Astrocyte of the spinal cord (primary cell): ENCODE measurements around the gene AIF1.
A peak's percentile ranks its signal among the peaks of the same experiment; 100 is the strongest.

Experiments used
- DNase-seq: peaks from one replicate; pipeline ENCODE4 v3.0.0; 2011; ENCODE audit warnings: low read depth, low spot score
- H3K4me3 ChIP-seq: 2 replicates; pipeline ENCODE4 v1.5.1; 2011; ENCODE audit warnings: low read depth, mild to moderate bottlenecking, low read length, moderate library complexity
- CTCF ChIP-seq: IDR thresholded peaks from 2 replicates; pipeline ENCODE4 v1.5.1; 2012; ENCODE audit warnings: low read depth, mild to moderate bottlenecking, low read length, inconsistent platforms
- in situ Hi-C: cut with HindIII; loops from 2 replicates; pipeline ENCODE4 v1.10.0; 2017; ENCODE audit warnings: low sequenced_read_pairs

AIF1 gene

GRCh38 chr6:31642798-31643570 is 27.9 kb downstream of the AIF1 start:
- H3K4me3 ChIP-seq = no peak overlapping the region
- in situ Hi-C loops = no loop called here
- no peak for TF ChIP-seq CTCF
- no peak for DNase-seq

- no peak for TF ChIP-seq CTCF
- no peak for DNase-seq
- in situ Hi-C loops = no loop called here
- H3K4me3 ChIP-seq = no peak overlapping the region
Measured at GRCh38 chr6:31643818-31644454, 28.9 kb downstream of the AIF1 start.

GRCh38 chr6:31645325-31645724 is 30.3 kb downstream of the AIF1 start:
- in situ Hi-C loops = no loop called here

GRCh38 chr6:31651602-31652191 is 36.7 kb downstream of the AIF1 start:
- H3K4me3 ChIP-seq = peak overlapping the region; percentile 93
- in situ Hi-C loops = no loop called here
- DNase-seq = no peak
- TF ChIP-seq CTCF = no peak

More at GRCh38 chr6:31645325-31645724, 30.3 kb downstream of the AIF1 start:
- TF ChIP-seq CTCF = no peak
- no peak overlapping the region for H3K4me3 ChIP-seq
- no peak for DNase-seq

GRCh38 chr6:31652925-31653724 is 38.1 kb downstream of the AIF1 start:
- DNase-seq = no peak
- in situ Hi-C loops = no loop called here
- peak overlapping the region; percentile 93 for H3K4me3 ChIP-seq
- TF ChIP-seq CTCF = no peak
